Measurements from ENCODE around the gene SETD1A.
A peak's percentile ranks its signal among the peaks of the same experiment; 100 is the strongest.

SETD1A gene

DNA sequence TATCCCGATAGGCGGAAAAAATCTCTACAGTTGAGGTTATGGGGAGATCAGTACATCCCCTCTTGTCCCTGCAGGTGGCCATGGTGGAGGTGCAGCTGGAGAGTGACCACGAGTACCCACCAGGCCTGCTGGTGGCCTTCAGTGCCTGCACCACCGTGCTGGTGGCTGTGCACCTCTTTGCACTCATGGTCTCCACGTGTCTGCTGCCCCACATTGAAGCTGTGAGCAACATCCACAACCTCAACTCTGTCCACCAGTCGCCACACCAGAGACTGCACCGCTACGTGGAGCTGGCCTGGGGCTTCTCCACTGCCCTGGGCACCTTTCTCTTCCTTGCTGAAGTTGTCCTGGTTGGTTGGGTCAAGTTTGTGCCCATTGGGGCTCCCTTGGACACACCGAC, 4.4 kb upstream of the SETD1A start:
- no peak for DNase-seq (ENCODE audit: low spot score)
- no peak for FAIRE-seq

DNA sequence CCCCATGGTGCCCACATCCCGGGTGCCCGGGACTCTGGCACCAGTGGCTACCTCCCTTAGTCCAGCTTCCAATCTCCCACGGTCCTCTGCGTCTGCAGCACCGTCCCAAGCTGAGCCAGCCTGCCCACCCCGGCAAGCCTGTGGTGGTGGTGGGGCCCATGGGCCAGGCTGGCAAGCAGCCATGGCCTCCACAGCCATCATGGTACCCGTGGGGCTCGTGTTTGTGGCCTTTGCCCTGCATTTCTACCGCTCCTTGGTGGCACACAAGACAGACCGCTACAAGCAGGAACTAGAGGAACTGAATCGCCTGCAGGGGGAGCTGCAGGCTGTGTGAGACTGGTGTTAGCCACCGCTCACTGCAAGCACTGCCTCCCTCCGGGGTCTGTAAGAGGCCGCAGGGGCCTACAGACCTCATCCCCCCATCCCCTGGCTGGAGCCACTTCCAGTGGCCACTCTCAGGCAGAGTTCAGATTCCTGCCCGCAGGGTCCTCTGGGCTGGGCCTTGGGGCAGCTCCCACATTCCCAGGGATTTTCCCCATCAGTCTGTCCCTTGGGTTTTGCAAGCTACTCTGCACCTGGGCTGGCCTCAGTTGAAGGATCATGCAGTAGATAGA, 3.9 kb upstream of the SETD1A start:
- peak; percentile 16 for DNase-seq (ENCODE audit: low spot score)
- FAIRE-seq: no peak

DNA sequence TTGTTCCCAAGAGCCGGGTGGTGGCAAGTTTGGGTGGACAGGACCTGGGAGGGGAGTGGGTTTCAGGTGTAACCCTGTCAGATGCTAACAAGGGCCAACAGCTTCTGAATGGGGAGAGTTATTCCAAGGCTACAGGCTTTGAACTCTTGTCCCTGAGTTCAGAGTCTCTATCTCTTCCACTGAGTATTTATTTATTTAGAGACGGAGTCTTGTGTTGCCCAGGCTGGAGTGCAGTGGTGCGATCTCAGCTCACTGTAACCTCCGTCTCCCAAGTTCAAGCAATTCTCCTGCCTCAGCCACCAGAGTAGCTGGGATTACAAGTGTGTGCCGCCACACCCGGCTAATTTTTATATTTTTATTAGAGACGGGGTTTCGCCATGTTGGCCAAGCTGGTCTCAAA, 2.6 kb upstream of the SETD1A start:
- DNase-seq (ENCODE audit: low spot score) (no peak), FAIRE-seq (no peak)

DNA sequence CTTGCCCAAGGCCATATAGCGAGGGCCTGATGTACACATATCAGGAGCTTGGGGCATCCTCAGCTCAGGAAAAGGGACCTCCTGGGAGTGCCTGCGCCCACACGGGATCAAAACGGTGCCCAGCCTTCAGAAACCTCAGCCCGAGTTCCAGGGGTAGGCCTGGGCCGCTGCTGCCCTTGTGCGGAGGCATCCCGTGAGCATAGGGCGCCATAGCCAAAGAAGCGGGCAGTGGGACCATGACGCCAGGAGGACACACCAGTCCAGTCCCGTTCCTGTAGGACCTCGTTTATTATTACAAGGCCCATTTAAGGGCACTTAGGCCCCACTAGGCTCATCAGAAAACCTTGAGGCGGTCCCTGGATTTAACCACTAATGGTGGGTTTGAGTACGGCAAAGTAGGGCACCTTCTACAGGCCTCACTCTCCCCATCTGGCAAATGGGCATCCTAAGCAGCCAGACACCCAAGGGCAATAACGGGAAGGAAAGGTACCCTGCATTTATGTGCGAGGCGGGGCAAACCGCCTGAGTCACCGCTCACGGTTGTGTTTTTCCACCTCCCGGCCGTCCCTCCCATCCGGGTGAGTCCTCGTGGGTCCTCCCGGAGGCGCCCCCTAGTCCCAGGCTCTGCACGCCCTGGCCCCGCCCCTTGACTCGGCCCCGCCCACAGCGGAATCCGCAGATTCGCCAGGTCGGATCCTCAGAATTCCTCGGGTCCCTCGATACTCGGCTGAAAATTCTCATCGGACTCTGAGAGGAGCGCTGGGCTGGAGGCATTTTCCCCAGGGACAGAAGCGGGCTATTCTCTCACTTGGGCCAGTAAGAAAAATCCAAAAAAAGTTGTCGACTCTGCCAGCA, 726 bp upstream of the SETD1A start:
- FAIRE-seq (no peak), DNase-seq (ENCODE audit: low spot score) (peak; percentile 82)

DNA sequence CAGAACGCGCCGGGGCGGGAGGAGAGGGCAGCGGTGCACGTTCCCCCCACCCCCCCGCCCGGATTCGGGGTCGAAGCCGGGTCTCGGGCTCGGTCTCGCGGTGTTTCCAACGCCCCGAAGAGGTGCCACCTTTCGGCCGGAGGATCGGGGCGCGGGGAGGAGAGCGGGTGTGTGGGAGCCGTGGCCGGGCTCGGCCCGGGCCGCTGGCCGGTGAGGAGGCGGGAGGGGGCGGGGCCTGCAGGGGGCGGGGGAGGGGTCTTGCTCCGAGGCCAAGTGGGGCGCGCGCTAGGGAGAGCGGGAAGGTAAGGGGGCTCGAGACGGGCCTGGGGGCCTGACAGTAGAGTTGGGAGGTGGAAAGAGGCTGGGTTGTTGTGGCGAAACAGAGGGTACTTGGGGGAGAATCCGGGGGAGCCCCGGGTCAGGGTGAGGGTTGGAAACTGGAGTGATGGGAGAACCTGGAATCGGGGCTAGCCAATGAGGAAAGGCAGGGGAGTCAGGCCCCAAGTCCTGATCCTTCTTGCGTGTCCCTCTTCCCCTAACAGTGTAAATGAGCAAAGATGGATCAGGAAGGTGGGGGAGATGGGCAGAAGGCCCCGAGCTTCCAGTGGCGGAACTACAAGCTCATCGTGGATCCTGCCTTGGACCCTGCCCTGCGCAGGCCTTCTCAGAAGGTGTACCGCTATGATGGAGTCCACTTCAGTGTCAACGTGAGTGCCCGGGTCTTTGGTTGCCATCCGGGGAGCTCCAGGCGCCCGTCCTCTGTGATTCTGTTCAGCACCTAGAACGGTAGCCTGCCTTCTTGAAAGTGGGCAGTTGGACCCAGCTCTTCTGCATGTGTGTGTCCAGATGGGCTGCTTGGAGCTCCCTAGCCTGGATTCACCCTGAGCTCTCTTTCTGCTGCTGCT, 873 bp downstream of the SETD1A start:
- no peak for FAIRE-seq

DNA sequence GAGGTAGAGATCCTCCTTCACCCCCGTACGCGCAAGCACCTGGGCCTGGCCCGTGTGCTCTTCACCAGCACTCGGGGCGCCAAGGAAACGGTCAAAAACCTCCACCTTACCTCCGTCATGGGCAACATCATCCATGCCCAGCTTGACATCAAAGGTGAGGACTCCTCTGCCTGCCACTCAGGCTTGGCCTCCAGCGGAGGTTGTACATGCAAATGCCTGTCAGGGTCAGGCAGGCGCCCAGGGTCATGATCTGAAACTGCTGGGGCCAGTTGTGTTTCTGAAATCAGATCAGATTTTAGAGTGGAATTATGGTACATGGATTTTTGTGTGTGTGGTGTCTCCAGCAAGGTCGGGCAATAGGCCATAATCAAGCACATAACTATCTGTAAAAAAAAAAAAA, 3.8 kb downstream of the SETD1A start:
- DNase-seq (ENCODE audit: low spot score) (no peak), FAIRE-seq (no peak)

More for the DNA sequence above, 873 bp downstream of the SETD1A start:
- peak; percentile 18 for DNase-seq (ENCODE audit: low spot score)

DNA sequence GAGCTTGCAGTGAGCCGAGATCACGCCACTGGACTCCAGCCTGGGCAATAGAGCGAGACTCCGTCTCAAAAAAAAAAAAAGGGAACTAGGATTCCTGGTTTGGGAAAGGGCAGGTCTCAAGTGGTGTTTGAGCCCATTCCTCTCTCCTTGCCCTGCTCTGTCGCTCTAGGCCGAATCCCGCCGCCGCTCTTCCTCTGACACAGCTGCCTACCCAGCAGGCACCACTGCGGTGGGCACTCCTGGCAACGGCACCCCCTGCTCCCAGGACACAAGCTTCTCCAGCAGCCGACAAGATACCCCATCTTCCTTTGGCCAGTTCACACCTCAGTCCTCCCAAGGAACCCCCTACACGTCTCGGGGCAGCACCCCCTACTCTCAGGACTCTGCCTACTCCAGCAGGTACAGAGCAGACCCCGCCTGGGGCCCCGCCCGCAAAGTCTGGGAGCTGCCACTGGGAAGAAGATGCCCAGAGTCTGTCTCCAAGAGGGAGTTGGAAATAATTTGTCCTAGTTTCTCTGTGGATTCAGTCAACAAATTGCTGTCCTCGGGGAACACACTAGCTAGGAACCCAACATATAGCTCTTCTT, 6.5 kb downstream of the SETD1A start:
- no peak for DNase-seq (ENCODE audit: low spot score)
- no peak for FAIRE-seq

DNA sequence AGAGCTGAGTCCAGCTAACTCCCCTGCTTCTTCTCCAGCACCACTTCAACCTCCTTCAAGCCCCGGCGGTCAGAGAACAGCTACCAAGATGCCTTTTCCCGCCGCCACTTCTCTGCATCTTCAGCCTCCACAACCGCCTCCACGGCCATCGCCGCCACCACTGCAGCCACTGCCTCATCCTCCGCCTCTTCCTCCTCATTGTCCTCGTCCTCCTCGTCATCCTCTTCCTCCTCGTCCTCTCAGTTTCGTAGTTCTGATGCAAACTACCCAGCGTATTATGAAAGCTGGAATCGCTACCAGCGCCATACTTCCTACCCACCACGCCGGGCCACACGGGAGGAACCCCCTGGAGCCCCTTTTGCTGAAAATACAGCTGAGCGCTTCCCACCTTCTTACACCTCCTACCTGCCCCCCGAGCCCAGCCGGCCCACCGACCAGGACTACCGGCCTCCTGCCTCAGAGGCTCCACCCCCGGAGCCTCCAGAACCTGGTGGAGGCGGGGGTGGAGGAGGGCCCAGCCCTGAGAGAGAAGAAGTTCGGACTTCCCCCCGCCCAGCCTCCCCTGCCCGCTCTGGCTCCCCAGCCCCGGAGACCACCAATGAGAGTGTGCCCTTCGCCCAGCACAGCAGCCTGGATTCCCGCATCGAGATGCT, 7.1 kb downstream of the SETD1A start:
- FAIRE-seq (no peak), DNase-seq (ENCODE audit: low spot score) (no peak)

DNA sequence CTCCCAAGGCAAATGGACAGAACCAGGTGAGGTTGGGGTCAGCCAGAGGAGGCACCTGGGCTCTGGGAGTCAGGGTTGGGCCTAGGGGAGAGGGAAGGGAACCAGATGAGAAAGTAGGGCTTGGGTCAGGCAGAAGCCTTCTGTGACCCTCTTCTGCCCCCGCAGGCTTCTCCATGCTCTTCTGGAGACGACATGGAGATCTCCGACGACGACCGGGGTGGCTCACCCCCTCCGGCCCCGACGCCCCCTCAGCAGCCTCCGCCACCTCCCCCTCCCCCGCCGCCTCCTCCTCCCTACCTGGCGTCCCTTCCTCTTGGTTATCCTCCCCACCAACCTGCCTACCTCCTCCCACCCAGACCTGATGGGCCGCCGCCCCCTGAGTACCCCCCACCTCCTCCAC, 7.9 kb downstream of the SETD1A start:
- no peak for FAIRE-seq
- DNase-seq (ENCODE audit: low spot score): no peak

DNA sequence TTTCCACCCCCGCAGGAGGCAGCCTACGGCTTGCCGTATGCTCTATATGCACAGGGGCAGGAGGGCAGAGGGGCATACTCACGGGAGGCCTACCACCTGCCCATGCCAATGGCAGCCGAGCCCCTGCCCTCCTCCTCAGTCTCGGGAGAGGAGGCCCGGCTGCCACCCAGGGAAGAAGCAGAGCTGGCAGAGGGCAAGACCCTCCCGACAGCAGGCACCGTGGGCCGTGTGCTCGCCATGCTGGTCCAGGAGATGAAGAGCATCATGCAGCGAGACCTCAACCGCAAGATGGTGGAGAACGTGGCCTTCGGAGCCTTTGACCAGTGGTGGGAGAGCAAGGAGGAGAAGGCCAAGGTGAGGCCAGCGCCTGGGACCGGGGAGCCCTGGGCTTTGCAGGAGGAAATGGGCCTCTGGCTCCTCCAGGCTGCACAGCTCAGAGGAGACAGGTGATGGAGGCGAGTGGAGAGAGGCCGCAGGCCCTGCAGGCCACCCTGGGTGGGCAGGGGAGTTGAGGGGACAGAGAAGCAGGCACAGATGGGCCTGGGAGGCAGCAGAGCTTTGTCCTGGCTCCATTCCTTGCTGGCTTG, 8.6 kb downstream of the SETD1A start:
- DNase-seq (ENCODE audit: low spot score) (no peak), FAIRE-seq (no peak)

DNA sequence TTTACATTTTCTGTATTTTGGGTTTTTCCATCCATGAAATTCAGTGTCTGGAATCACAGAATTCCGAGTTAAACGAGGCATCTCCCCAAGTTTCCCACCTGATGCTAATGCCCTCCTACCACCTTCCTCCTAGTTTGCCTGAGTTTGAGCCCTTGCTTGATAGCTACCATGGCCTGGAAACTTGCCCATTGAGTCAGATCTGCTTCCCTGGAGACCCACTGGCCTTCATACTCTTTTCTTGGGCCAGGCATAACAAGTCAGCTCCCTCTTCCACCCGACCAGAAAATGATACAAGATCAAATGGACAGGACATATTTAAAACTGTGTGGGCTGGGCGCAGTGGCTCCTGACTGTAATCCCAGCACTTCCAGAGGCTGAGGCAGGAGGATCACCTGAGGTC, 10.2 kb downstream of the SETD1A start:
- DNase-seq (ENCODE audit: low spot score) (no peak), FAIRE-seq (no peak)

DNA sequence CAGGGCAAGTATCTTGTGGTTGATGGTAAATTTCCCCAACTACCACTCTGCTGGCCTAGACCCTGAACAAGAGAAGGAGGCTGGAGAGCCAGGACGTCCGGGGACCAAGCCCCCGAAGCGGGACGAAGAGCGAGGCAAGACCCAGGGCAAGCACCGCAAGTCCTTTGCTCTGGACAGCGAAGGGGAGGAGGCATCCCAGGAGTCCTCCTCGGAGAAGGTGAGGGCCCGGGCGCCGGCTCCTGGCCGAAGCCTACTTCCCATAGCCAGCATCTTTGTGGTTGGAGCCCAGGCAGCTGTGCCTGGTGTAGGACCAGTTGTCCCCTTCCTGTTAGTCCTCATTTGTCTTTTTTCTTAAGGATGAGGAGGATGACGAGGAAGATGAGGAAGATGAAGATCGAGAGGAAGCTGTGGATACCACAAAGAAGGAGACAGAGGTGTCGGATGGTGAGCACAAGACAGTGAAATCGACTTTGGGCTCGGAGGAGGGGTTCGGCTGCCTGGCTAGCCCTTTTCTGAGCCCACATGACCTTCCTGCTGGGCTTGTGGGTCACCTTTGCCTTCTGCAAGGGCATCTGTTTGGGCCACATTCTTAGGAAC, 11.8 kb downstream of the SETD1A start:
- FAIRE-seq (no peak), DNase-seq (ENCODE audit: low spot score) (no peak)

DNA sequence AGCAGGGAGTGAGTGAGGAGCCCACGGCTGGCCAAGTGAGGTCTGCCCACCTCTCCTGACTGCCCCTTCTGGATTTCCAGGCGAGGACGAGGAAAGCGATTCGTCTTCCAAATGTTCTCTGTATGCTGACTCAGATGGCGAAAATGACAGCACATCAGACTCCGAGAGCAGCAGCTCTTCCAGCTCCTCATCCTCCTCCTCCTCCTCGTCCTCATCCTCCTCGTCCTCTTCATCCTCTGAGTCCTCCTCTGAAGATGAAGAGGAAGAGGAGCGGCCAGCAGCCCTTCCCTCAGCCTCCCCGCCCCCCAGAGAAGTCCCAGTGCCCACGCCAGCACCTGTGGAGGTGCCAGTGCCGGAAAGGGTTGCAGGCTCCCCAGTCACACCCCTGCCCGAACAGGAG, 13.7 kb downstream of the SETD1A start:
- no peak for DNase-seq (ENCODE audit: low spot score)
- no peak for FAIRE-seq

DNA sequence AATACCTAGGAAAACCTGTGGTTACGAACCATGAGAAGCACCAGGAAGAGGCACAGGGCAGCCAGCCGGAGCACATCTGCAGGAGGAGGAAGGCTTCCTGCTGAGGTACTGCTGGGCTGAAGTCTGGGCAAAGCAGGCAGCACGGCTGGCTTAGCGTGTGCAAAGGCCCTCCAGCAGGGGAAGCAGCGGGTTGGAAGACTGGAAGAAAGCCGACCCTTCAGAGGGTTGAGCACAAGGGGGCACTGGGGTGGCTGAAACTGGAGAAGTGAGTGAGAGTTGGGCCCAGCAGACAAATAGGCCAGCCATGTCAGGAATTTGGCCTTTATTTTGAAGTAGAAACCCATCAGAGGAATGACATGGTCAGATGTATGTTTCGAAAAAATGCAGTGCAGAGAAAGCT, 15.3 kb downstream of the SETD1A start:
- no peak for DNase-seq (ENCODE audit: low spot score)
- no peak for FAIRE-seq

DNA sequence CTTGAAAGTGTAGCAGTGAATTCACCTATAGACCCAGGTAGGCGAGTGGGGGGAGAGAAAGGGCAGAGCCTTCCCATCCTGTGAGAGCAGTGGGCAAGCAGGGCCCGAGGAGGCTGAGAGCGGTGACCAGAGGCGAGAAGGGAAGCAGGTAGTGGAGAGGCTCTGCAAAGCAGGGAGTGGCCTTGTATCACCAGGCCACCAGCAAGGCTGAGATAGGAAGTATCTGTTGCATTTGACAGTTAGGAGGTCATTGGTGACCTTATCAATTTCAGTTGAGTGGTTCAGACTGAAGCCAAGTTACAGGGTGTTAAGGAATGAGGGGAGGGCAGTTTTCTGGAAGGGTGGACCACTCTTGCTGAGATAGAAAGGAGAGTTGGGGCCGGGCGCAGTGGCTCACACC, 16.8 kb downstream of the SETD1A start:
- DNase-seq (ENCODE audit: low spot score): no peak
- no peak for FAIRE-seq

DNA sequence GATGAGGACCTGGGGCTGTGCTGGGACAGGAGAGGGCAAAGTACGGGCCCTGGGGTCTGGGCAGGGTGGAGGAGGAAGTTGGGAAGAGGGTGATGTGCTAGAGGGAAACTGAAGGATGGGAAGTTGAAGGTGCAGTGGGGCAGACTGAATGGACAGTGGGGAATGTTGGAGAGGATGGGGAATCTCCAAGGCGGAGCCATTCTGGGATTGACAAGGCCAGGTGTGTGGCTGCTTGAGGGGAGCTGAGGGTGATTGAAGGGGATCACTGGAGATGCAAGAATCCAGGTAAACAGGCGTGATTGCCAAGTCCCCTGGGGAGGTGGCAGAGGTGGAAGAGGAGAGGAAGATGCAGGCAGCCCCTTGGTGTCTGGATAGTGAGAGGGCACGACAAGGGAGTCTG, 18.9 kb downstream of the SETD1A start:
- no peak for DNase-seq (ENCODE audit: low spot score)
- FAIRE-seq: no peak

DNA sequence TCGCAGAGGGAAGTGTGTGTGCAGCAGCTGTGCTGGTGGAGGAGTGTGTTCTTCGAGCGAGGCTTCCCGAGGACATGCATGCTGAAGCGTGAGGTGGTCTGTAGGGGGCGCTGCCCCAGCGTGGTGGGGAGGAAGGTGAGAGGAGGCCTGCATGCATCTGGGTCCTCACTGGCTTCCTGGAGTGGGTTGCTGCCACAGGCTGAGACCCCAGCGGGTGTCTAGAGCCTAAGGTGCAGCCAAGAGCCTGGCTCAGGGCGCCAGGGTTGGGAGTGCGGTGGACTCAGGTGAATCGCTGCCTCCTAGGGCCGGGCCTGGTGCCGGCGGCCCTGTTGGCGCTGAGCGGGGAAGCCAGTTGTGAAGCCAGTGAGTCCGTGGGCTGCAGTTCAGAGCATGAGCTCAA, 19.9 kb downstream of the SETD1A start:
- DNase-seq (ENCODE audit: low spot score) (no peak), FAIRE-seq (no peak)

DNA sequence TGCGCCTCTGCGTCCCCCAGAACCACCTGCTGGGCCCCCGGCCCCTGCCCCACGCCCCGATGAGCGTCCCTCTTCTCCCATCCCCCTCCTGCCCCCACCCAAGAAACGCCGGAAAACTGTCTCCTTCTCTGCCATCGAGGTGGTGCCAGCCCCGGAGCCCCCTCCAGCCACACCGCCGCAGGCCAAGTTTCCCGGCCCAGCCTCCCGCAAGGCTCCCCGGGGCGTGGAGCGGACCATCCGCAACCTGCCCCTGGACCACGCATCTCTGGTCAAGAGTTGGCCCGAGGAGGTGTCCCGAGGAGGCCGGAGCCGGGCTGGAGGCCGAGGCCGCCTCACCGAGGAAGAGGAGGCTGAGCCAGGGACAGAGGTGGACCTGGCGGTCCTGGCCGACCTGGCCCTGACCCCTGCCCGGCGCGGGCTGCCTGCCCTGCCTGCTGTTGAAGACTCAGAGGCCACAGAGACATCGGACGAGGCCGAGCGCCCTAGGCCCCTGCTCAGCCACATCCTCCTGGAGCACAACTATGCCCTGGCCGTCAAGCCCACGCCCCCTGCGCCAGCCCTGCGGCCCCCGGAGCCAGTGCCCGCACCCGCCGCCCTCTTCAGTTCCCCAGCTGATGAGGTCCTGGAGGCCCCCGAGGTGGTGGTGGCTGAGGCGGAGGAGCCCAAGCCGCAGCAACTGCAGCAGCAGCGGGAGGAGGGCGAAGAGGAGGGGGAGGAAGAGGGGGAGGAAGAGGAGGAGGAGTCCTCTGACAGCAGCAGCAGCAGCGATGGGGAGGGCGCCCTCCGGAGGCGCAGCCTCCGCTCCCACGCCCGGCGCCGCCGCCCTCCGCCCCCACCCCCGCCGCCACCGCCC, 21.8 kb downstream of the SETD1A start:
- DNase-seq (ENCODE audit: low spot score) (no peak), FAIRE-seq (no peak)

DNA sequence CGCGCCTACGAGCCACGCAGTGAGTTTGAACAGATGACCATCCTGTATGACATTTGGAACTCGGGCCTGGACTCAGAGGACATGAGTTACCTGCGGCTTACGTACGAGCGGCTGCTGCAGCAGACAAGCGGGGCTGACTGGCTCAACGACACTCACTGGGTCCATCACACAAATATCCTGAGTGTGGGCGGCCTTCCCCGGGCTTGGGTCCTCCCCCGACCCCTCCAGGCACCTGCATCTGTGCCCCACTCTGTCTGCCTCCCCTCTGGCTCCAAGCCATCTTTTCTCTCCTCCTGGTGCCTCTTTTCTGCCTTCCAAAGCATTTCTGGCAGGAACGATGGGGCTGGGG, 22.4 kb downstream of the SETD1A start:
- no peak for DNase-seq (ENCODE audit: low spot score)
- no peak for FAIRE-seq

DNA sequence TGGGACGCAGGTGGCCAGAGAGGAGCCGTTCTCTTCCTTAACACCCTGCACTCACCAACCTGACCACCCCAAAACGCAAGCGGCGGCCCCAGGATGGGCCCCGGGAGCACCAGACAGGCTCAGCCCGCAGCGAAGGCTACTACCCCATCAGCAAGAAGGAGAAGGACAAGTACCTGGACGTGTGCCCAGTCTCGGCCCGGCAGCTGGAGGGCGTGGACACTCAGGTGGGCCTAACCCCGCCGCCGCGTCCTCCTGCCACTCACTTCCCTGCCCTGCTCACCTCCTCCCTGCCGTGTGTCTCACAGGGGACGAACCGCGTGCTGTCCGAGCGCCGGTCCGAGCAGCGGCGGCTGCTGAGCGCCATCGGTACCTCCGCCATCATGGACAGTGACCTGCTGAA, 22.9 kb downstream of the SETD1A start:
- no peak for DNase-seq (ENCODE audit: low spot score)
- FAIRE-seq: no peak
